GM18511 (cell line): ENCODE results near the gene FGB.

ENCODE experiments used
- ATAC-seq: cut with Tn5 transposase; IDR thresholded peaks from one replicate; pipeline ENCODE4 v1.9.1; 2021; ENCODE audit warnings: mild to moderate bottlenecking, moderate library complexity; ENCODE audit not compliant: unreplicated experiment

Gene FGB

GRCh38 chr4:154617820-154618317 is 55.1 kb downstream of the FGB start:
- ATAC-seq = no peak

- peak; percentile 72 for ATAC-seq
Observed at GRCh38 chr4:154618708-154619315, 56.0 kb downstream of the FGB start.

- ATAC-seq = no peak
Observed at GRCh38 chr4:154620111-154620510, 57.3 kb downstream of the FGB start.
